SH-SY5Y (cell line): ENCODE data around the gene B4GALT6.

ENCODE experiments used
- GATA2 ChIP-seq: IDR thresholded peaks from 2 replicates; pipeline ENCODE4 v1.6.1; 2011; ENCODE audit warnings: mild to moderate bottlenecking, low read depth, low read length
- GATA3 ChIP-seq: IDR thresholded peaks from 2 replicates; pipeline ENCODE4 v1.6.1; 2011; ENCODE audit warnings: low read depth, mild to moderate bottlenecking, low read length, moderate library complexity

DNA sequence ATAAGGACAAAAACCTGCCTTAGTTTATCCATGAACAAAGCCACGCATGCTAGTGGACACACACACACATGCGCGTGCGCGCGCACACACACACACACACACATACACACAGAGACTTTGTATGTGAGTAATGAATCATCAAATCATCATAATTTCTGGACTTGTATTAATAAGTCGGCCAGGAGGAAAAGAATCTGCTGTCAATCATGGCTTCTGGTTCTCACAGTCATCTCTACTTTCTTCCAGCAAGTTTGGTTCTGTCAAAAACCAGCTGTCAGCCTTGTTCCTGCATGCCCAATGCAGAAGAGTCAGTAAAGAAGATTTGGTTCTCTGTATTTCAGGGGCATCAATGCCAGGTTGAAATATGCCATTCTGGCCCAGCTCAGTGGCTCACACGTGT is 93.8 kb downstream of the B4GALT6 start:
- TF ChIP-seq GATA3 (no peak), GATA2 (no peak)
